ENCODE data around the gene HSBP1. TPM values are rescaled to one million over a fixed set of nuclear protein-coding genes. Genes with fewer than 3 reads are reported as not detected.

The HSBP1 gene
- total and polyA plus RNA-seq, 11 donors = 20.4 to 174 (median 141) TPM

GRCh38 chr16:83830091-83830768 is 22.5 kb downstream of the HSBP1 start:
- DNase-seq (no peak), ATAC-seq (no peak)
- no peaks in the 10 kb centered on the region for H3K27me3 ChIP-seq
- H3K4me3 ChIP-seq = no peak overlapping the region
- H3K27ac ChIP-seq = no peak overlapping the region
- H3K9me3 ChIP-seq = no peaks in the 10 kb centered on the region
- no peaks in the 10 kb centered on the region for H3K36me3 ChIP-seq
- 88 to 92% (median 89%) methylated on average over 29 to 33 of the region's 33 CpGs for WGBS, 4 donors
- no peak for TF ChIP-seq CTCF (IDR thresholded peaks at IDR 0.05)
- no peak for TF ChIP-seq POLR2A (IDR thresholded peaks at IDR 0.05)
- intact Hi-C loops (cut with DNase I) = no loop called here
- peaks cover 0 to 5% (median 0%) of the 10 kb centered on the region in 12 donors for H3K4me1 ChIP-seq

- intact Hi-C loops (cut with DNase I) = no loop called here
- H3K36me3 ChIP-seq = no peaks in the 10 kb centered on the region
- H3K27ac ChIP-seq = no peak overlapping the region
- ATAC-seq = no peak
- H3K27me3 ChIP-seq = no peaks in the 10 kb centered on the region
- 69 to 77% (median 75%) methylated on average over 13 of the region's 13 CpGs for WGBS, 4 donors
- H3K4me3 ChIP-seq = no peak overlapping the region
- H3K4me1 ChIP-seq = peaks cover 0 to 6% (median 0%) of the 10 kb centered on the region in 12 donors
- no peak for TF ChIP-seq POLR2A (IDR thresholded peaks at IDR 0.05)
- TF ChIP-seq CTCF (IDR thresholded peaks at IDR 0.05) = no peak
- no peak for DNase-seq
- H3K9me3 ChIP-seq = no peaks in the 10 kb centered on the region
These were observed 23.1 kb downstream of the HSBP1 start for GRCh38 chr16:83830769-83831455.

GRCh38 chr16:83831456-83831987 is 23.7 kb downstream of the HSBP1 start:
- Histone ChIP-seq H3K36me3 (no peaks in the 10 kb centered on the region), H3K27ac (no peak overlapping the region), H3K4me1 (peaks cover 0 to 10% (median 0%) of the 10 kb centered on the region in 12 donors), H3K4me3 (no peak overlapping the region), H3K9me3 (no peaks in the 10 kb centered on the region), H3K27me3 (no peaks in the 10 kb centered on the region)
- no peak for TF ChIP-seq CTCF (IDR thresholded peaks at IDR 0.05)
- TF ChIP-seq POLR2A (IDR thresholded peaks at IDR 0.05) = no peak
- 54 to 69% (median 61%) methylated on average over 5 of the region's 5 CpGs for WGBS, 4 donors
- ATAC-seq (no peak), DNase-seq (no peak)
- intact Hi-C loops (cut with DNase I) = no loop called here

- intact Hi-C loops (cut with DNase I) = no loop called here
- H3K4me3 ChIP-seq = no peak overlapping the region
These were observed 26.1 kb downstream of the HSBP1 start for GRCh38 chr16:83833921-83834320.

More at GRCh38 chr16:83833921-83834320, 26.1 kb downstream of the HSBP1 start:
- Histone ChIP-seq H3K27ac (no peak overlapping the region), H3K27me3 (peaks cover 0 to 6% (median 0%) of the 10 kb centered on the region in 9 donors), H3K9me3 (no peaks in the 10 kb centered on the region), H3K36me3 (no peaks in the 10 kb centered on the region), H3K4me1 (peaks cover 0 to 10% (median 0%) of the 10 kb centered on the region in 12 donors)
- ATAC-seq (no peak), DNase-seq (no peak)
- TF ChIP-seq POLR2A (IDR thresholded peaks at IDR 0.05) = no peak
- no peak for TF ChIP-seq CTCF (IDR thresholded peaks at IDR 0.05)
- 92 to 99% (median 96%) methylated on average over 2 of the region's 2 CpGs for WGBS, 4 donors

Data from heart left ventricle (tissue), 16 donors.